Dendritic cell treated with granulocyte-macrophage colony-stimulating factor and Interleukin-4, amounts not matched to agents 40 ng/mL and 50 ng/mL, for 4 days (primary cell): ENCODE data around the gene CHCT1.

Experiments used
- H3K27ac Mint-ChIP-seq: one replicate; pipeline ENCODE4 v1.8.0; 2022; ENCODE audit warnings: mild to moderate bottlenecking, mixed read lengths
- H3K27me3 Mint-ChIP-seq: one replicate; pipeline ENCODE4 v1.8.0; 2022; ENCODE audit warnings: mild to moderate bottlenecking, mixed read lengths
- H3K36me3 Mint-ChIP-seq: one replicate; pipeline ENCODE4 v1.8.0; 2022; ENCODE audit warnings: low read depth, mixed read lengths
- H3K4me1 Mint-ChIP-seq: one replicate; pipeline ENCODE4 v1.8.0; 2022; ENCODE audit warnings: low read depth, mixed read lengths
- H3K4me3 Mint-ChIP-seq: one replicate; pipeline ENCODE4 v1.8.0; 2022; ENCODE audit warnings: mild to moderate bottlenecking, moderate library complexity, mixed read lengths
- H3K9me3 Mint-ChIP-seq: one replicate; pipeline ENCODE4 v1.8.0; 2022; ENCODE audit warnings: mixed read lengths
- intact Hi-C: fragments of 100-400 bp; cut with micrococcal nuclease; formaldehyde crosslinking; loops from one replicate; pipeline ENCODE4 v1.15.0; 2022

CHCT1 gene

GRCh38 chr17:60439501-60439900 lies 17.2 kb downstream of the CHCT1 start:
- Mint-ChIP-seq H3K4me3 (no peak overlapping the region), H3K36me3 (peaks cover 2% of the 10 kb centered on the region), H3K27ac (no peak overlapping the region), H3K4me1 (peaks cover 22% of the 10 kb centered on the region), H3K27me3 (peaks cover 3% of the 10 kb centered on the region), H3K9me3 (peaks cover under 1% of the 10 kb centered on the region)
- intact Hi-C loops: loop anchor here (5.0 to 10.0 kb wide), 2 partner anchors 47 to 295 kb away; partner anchors contain the start of genes CA4 and USP32

GRCh38 chr17:60442271-60443173 lies 20.2 kb downstream of the CHCT1 start:
- intact Hi-C loops: no loop called here
- Mint-ChIP-seq H3K9me3 (no peaks in the 10 kb centered on the region), H3K4me1 (peaks cover 13% of the 10 kb centered on the region), H3K27me3 (peaks cover 3% of the 10 kb centered on the region), H3K36me3 (peaks cover 14% of the 10 kb centered on the region), H3K4me3 (no peak overlapping the region), H3K27ac (no peak overlapping the region)

GRCh38 chr17:60443713-60444112 lies 21.4 kb downstream of the CHCT1 start:
- H3K4me1 Mint-ChIP-seq: peaks cover 7% of the 10 kb centered on the region
- no peaks in the 10 kb centered on the region for H3K9me3 Mint-ChIP-seq
- no peak overlapping the region for H3K4me3 Mint-ChIP-seq
- intact Hi-C loops: no loop called here
- peaks cover 26% of the 10 kb centered on the region for H3K36me3 Mint-ChIP-seq
- no peak overlapping the region for H3K27ac Mint-ChIP-seq
- no peaks in the 10 kb centered on the region for H3K27me3 Mint-ChIP-seq

- H3K27ac Mint-ChIP-seq: no peak overlapping the region
- H3K4me3 Mint-ChIP-seq: no peak overlapping the region
- H3K4me1 Mint-ChIP-seq: peaks cover 7% of the 10 kb centered on the region
- no peaks in the 10 kb centered on the region for H3K27me3 Mint-ChIP-seq
- intact Hi-C loops: no loop called here
- H3K36me3 Mint-ChIP-seq: peaks cover 40% of the 10 kb centered on the region
- no peaks in the 10 kb centered on the region for H3K9me3 Mint-ChIP-seq
Observed at GRCh38 chr17:60445144-60445543, 22.9 kb downstream of the CHCT1 start.

- H3K4me1 Mint-ChIP-seq: peaks cover 7% of the 10 kb centered on the region
- peaks cover 61% of the 10 kb centered on the region for H3K36me3 Mint-ChIP-seq
- H3K27ac Mint-ChIP-seq: no peak overlapping the region
- no peaks in the 10 kb centered on the region for H3K9me3 Mint-ChIP-seq
- intact Hi-C loops: no loop called here
- no peak overlapping the region for H3K4me3 Mint-ChIP-seq
- H3K27me3 Mint-ChIP-seq: no peaks in the 10 kb centered on the region
Observed at GRCh38 chr17:60447375-60447774, 25.1 kb downstream of the CHCT1 start.

- no peaks in the 10 kb centered on the region for H3K27me3 Mint-ChIP-seq
- no peak overlapping the region for H3K4me3 Mint-ChIP-seq
- H3K9me3 Mint-ChIP-seq: no peaks in the 10 kb centered on the region
- no peaks in the 10 kb centered on the region for H3K4me1 Mint-ChIP-seq
- H3K27ac Mint-ChIP-seq: no peak overlapping the region
- intact Hi-C loops: no loop called here
- H3K36me3 Mint-ChIP-seq: peaks cover 87% of the 10 kb centered on the region
Observed at GRCh38 chr17:60451071-60451470, 28.8 kb downstream of the CHCT1 start.

- no peak overlapping the region for H3K27ac Mint-ChIP-seq
- no peaks in the 10 kb centered on the region for H3K4me1 Mint-ChIP-seq
- no peak overlapping the region for H3K4me3 Mint-ChIP-seq
- H3K9me3 Mint-ChIP-seq: no peaks in the 10 kb centered on the region
- H3K36me3 Mint-ChIP-seq: peaks cover 94% of the 10 kb centered on the region
- H3K27me3 Mint-ChIP-seq: no peaks in the 10 kb centered on the region
- intact Hi-C loops: no loop called here
Observed at GRCh38 chr17:60451965-60452364, 29.7 kb downstream of the CHCT1 start.

GRCh38 chr17:60455378-60455777 lies 33.1 kb downstream of the CHCT1 start:
- Mint-ChIP-seq H3K9me3 (no peaks in the 10 kb centered on the region), H3K4me1 (no peaks in the 10 kb centered on the region), H3K4me3 (no peak overlapping the region), H3K27ac (no peak overlapping the region), H3K27me3 (no peaks in the 10 kb centered on the region), H3K36me3 (peaks cover 94% of the 10 kb centered on the region)
- intact Hi-C loops: no loop called here

GRCh38 chr17:60457148-60457547 lies 34.9 kb downstream of the CHCT1 start:
- Mint-ChIP-seq H3K27me3 (no peaks in the 10 kb centered on the region), H3K4me3 (no peak overlapping the region), H3K4me1 (no peaks in the 10 kb centered on the region), H3K27ac (no peak overlapping the region), H3K9me3 (no peaks in the 10 kb centered on the region), H3K36me3 (peaks cover 89% of the 10 kb centered on the region)
- intact Hi-C loops: no loop called here

- no peaks in the 10 kb centered on the region for H3K4me1 Mint-ChIP-seq
- H3K9me3 Mint-ChIP-seq: no peaks in the 10 kb centered on the region
- H3K27me3 Mint-ChIP-seq: no peaks in the 10 kb centered on the region
- intact Hi-C loops: no loop called here
- no peak overlapping the region for H3K4me3 Mint-ChIP-seq
- peaks cover 76% of the 10 kb centered on the region for H3K36me3 Mint-ChIP-seq
- no peak overlapping the region for H3K27ac Mint-ChIP-seq
Observed at GRCh38 chr17:60461584-60461983, 39.3 kb downstream of the CHCT1 start.

- H3K4me1 Mint-ChIP-seq: no peaks in the 10 kb centered on the region
- H3K27me3 Mint-ChIP-seq: no peaks in the 10 kb centered on the region
- no peak overlapping the region for H3K27ac Mint-ChIP-seq
- no peaks in the 10 kb centered on the region for H3K9me3 Mint-ChIP-seq
- intact Hi-C loops: no loop called here
- H3K36me3 Mint-ChIP-seq: peaks cover 68% of the 10 kb centered on the region
- H3K4me3 Mint-ChIP-seq: no peak overlapping the region
Observed at GRCh38 chr17:60463157-60463835, 41.0 kb downstream of the CHCT1 start.

GRCh38 chr17:60464343-60464742 lies 42.1 kb downstream of the CHCT1 start:
- H3K4me3 Mint-ChIP-seq: no peak overlapping the region
- intact Hi-C loops: no loop called here
- no peaks in the 10 kb centered on the region for H3K4me1 Mint-ChIP-seq
- peaks cover 62% of the 10 kb centered on the region for H3K36me3 Mint-ChIP-seq
- no peak overlapping the region for H3K27ac Mint-ChIP-seq
- no peaks in the 10 kb centered on the region for H3K9me3 Mint-ChIP-seq
- H3K27me3 Mint-ChIP-seq: no peaks in the 10 kb centered on the region

GRCh38 chr17:60468371-60468770 lies 46.1 kb downstream of the CHCT1 start:
- Mint-ChIP-seq H3K36me3 (peaks cover 65% of the 10 kb centered on the region), H3K4me3 (no peak overlapping the region), H3K27me3 (no peaks in the 10 kb centered on the region), H3K4me1 (peaks cover 8% of the 10 kb centered on the region), H3K27ac (no peak overlapping the region), H3K9me3 (no peaks in the 10 kb centered on the region)
- intact Hi-C loops: no loop called here

GRCh38 chr17:60471451-60471850 lies 49.2 kb downstream of the CHCT1 start:
- H3K36me3 Mint-ChIP-seq: peaks cover 55% of the 10 kb centered on the region
- H3K9me3 Mint-ChIP-seq: no peaks in the 10 kb centered on the region
- no peaks in the 10 kb centered on the region for H3K27me3 Mint-ChIP-seq
- peaks cover 8% of the 10 kb centered on the region for H3K4me1 Mint-ChIP-seq
- H3K27ac Mint-ChIP-seq: no peak overlapping the region
- H3K4me3 Mint-ChIP-seq: no peak overlapping the region
- intact Hi-C loops: loop anchor here (10.0 kb wide), 1 partner anchor 163 kb away; no protein-coding TSS in a partner anchor
